ENCODE measurements around the gene GPR85. TPM values are rescaled to one million over a fixed set of nuclear protein-coding genes. Genes with fewer than 3 reads are reported as not detected.
"Not testable (repeated sequence)": the region's sequence is repeated elsewhere in the genome, so short reads cannot be mapped to it uniquely, and the experiment has no call there.

Gene GPR85, protein sequence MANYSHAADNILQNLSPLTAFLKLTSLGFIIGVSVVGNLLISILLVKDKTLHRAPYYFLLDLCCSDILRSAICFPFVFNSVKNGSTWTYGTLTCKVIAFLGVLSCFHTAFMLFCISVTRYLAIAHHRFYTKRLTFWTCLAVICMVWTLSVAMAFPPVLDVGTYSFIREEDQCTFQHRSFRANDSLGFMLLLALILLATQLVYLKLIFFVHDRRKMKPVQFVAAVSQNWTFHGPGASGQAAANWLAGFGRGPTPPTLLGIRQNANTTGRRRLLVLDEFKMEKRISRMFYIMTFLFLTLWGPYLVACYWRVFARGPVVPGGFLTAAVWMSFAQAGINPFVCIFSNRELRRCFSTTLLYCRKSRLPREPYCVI
- not detected in 2 replicates for total RNA-seq

DNA sequence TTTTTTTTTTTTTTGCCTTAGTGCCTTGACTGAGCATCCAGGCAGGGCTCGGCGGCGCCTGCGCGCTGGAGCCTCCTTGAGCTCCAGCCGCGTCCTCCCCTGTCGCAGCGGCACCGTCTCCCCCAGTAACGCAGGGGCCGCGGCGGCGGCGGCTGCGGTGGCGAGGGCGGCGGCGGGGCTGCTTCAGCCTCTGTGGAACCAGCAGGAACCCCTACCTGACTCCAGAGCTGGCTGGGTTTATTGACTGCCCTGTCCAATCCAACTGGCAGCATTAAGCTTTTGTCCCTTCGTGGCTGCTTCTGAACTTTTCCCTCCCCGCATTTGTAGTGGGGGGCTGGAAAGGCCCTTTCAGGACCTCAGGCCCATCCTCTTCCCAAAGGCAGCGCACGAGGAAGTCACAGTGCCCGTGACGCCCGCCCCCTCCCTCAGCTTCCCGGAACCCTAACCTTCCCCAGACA, at the start of gene GPR85:
TSS of gene GPR85 (minus strand) at position 397 of the 458 bp plus-strand sequence. CDS start 2,106 bp downstream, outside the sequence.
- H3K27me3 Mint-ChIP-seq (ENCODE audit: insufficient read depth) = peaks cover 38% of the 10 kb centered on the region

DNA sequence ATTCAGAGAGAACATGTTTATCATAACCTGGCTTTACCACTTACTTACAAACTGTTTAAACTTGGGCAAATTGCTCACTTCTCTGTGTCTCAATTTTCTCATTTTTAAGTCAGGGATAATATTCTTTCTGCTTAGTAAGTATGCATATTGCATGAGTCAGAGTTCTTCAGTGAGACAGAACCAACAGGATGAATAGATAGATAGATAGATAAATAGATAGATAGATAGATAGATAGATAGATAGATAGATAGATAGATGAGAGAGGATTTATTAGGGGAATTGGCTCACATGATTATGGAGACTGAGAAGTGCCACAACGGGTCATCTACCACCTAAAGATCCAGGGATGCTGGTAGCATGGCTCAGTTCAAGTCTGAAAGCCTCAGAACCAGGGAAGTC, 47.4 kb upstream of the GPR85 start:
- Mint-ChIP-seq H3K4me1 (ENCODE audit: low read depth) (no peaks in the 10 kb centered on the region), H3K36me3 (ENCODE audit: low read depth) (no peaks in the 10 kb centered on the region), H3K4me3 (no peak overlapping the region), H3K27me3 (ENCODE audit: insufficient read depth) (peaks cover 8% of the 10 kb centered on the region), H3K9me3 (no peaks in the 10 kb centered on the region), H3K27ac (no peak overlapping the region)
- intact Hi-C loops (cut with micrococcal nuclease) = no loop called here
- no peak for DNase-seq (ENCODE audit: low spot score)

More for the DNA sequence above, at the start of gene GPR85:
- Mint-ChIP-seq H3K9me3 (no peaks in the 10 kb centered on the region), H3K4me1 (ENCODE audit: low read depth) (peaks cover 7% of the 10 kb centered on the region), H3K36me3 (ENCODE audit: low read depth) (no peaks in the 10 kb centered on the region), H3K4me3 (peak within 1 kb of the TSS; percentile 47), H3K27ac (no peak within 1 kb of the TSS)
- DNase-seq (ENCODE audit: low spot score) = no peak
- intact Hi-C loops (cut with micrococcal nuclease) = loop anchor here (1.0 to 5.0 kb wide), 2 partner anchors 32 to 336 kb away; partner anchors contain the start of gene SMIM30

DNA sequence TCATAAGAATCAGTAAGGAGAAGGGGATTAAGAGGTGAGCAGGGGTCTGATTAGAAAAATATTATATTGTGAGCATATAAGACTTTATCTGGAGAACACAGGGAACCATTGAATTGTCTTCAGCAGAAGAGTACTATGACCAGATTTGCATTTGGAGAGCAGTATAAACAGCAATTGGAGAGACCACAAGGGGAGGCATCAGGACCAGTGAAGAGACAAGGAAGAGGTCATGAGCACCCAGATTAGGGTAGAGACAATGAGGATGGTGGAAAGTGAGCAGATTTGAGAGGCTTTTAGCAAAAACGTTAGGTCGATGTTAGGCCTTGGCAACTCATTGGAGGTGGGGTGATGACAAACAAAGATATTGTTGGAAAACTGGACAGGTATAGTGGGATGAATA, 44.7 kb upstream of the GPR85 start:
- Mint-ChIP-seq H3K36me3 (ENCODE audit: low read depth) (no peaks in the 10 kb centered on the region), H3K4me1 (ENCODE audit: low read depth) (no peaks in the 10 kb centered on the region), H3K27ac (no peak overlapping the region), H3K4me3 (no peak overlapping the region), H3K9me3 (no peaks in the 10 kb centered on the region), H3K27me3 (ENCODE audit: insufficient read depth) (peaks cover 8% of the 10 kb centered on the region)
- intact Hi-C loops (cut with micrococcal nuclease) = no loop called here
- DNase-seq (ENCODE audit: low spot score) = no peak

DNA sequence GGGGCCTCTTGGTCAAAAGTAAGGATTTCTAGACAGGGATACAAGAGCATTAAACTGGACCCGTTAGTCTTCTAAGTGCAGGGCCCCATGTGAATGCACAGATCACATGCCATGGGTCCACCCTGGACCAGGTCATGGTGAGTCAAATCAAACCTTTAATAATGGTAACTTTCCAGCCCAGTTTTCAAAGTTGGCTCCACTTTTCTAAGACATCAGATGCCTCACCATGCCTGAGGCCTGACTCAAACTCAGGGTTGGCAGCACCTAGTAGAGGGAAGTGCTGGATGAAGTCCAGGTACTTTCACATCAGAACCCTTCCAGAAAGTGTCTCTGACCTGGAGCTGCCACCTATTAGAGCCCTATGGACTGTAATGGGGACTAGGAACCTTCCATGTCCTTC, 41.4 kb upstream of the GPR85 start:
- Mint-ChIP-seq H3K27ac (no peak overlapping the region), H3K9me3 (no peaks in the 10 kb centered on the region), H3K4me1 (ENCODE audit: low read depth) (peaks cover under 1% of the 10 kb centered on the region), H3K4me3 (no peak overlapping the region), H3K27me3 (ENCODE audit: insufficient read depth) (peaks cover 2% of the 10 kb centered on the region), H3K36me3 (ENCODE audit: low read depth) (no peaks in the 10 kb centered on the region)
- intact Hi-C loops (cut with micrococcal nuclease) = no loop called here
- no peak for DNase-seq (ENCODE audit: low spot score)

DNA sequence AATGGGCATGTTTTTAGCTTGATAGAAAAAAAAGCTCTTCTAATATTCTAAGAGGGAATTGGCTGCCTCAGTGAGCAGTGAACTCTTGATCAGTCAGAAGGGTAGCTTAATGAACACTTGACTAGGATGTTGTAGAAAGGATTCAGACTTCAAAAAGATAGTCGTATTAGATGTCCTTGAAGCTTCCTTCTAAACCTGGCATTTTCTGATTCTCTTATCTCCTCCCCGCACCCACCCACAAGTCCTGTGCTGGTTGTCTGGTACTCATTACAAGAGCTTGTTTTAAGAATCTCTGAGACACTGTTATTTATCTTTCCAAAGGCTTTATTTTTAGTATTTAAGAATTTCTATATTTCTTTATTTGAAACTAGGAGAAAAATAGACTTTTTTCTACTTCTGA, 39.1 kb upstream of the GPR85 start:
- peaks cover 12% of the 10 kb centered on the region for H3K4me1 Mint-ChIP-seq (ENCODE audit: low read depth)
- intact Hi-C loops (cut with micrococcal nuclease) = no loop called here
- DNase-seq (ENCODE audit: low spot score) = no peak
- no peak overlapping the region for H3K27ac Mint-ChIP-seq
- H3K9me3 Mint-ChIP-seq = no peaks in the 10 kb centered on the region
- no peaks in the 10 kb centered on the region for H3K27me3 Mint-ChIP-seq (ENCODE audit: insufficient read depth)
- H3K36me3 Mint-ChIP-seq (ENCODE audit: low read depth) = no peaks in the 10 kb centered on the region
- H3K4me3 Mint-ChIP-seq = no peak overlapping the region

DNA sequence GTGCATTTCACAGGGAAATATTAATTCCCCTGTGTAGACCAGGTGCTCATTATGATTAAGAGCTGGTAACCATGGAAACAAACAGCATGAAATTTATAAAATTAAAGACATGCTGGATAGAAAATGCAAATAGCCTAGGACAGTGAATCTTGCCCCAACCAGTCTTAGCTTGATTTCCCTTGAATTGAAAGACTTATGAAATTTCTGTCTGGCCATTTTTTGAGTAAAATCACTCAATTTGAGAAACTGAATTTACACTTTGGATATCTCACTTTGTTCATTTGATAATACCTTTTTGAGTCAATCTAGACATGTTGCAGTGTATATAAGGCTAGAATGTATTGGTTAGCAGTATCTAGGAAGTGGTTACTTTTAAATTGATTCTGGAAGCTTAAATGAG, 36.1 kb upstream of the GPR85 start:
- Mint-ChIP-seq H3K4me3 (no peak overlapping the region), H3K36me3 (ENCODE audit: low read depth) (peaks cover 4% of the 10 kb centered on the region), H3K4me1 (ENCODE audit: low read depth) (peaks cover 35% of the 10 kb centered on the region), H3K27ac (no peak overlapping the region), H3K27me3 (ENCODE audit: insufficient read depth) (no peaks in the 10 kb centered on the region), H3K9me3 (no peaks in the 10 kb centered on the region)
- no peak for DNase-seq (ENCODE audit: low spot score)
- intact Hi-C loops (cut with micrococcal nuclease) = no loop called here

DNA sequence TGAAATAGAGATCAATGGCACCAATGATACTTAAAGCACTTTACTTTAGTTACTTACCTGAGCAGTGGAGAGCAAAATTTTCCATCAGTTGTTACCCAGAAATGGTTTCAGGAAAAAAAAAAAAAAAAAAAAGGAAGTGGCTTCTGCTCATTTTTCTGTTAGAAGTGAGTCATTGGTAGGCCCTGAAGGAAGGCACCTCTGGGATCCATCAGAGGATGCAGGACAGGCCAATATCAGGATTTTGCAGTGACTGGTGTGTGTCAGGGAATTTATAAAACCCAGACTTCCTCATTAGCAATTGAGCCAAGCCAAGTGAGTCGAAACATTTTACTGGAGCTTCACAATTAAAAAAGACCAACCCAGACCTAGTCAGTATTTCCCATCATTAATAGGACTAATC, 34.0 kb upstream of the GPR85 start:
- no peak for DNase-seq (ENCODE audit: low spot score)
- no peaks in the 10 kb centered on the region for H3K9me3 Mint-ChIP-seq
- no peaks in the 10 kb centered on the region for H3K27me3 Mint-ChIP-seq (ENCODE audit: insufficient read depth)
- H3K36me3 Mint-ChIP-seq (ENCODE audit: low read depth) = peaks cover 9% of the 10 kb centered on the region
- peak overlapping the region; percentile 20 for H3K4me3 Mint-ChIP-seq
- intact Hi-C loops (cut with micrococcal nuclease) = no loop called here
- H3K27ac Mint-ChIP-seq = peak overlapping the region; percentile 68
- H3K4me1 Mint-ChIP-seq (ENCODE audit: low read depth) = peaks cover 46% of the 10 kb centered on the region

DNA sequence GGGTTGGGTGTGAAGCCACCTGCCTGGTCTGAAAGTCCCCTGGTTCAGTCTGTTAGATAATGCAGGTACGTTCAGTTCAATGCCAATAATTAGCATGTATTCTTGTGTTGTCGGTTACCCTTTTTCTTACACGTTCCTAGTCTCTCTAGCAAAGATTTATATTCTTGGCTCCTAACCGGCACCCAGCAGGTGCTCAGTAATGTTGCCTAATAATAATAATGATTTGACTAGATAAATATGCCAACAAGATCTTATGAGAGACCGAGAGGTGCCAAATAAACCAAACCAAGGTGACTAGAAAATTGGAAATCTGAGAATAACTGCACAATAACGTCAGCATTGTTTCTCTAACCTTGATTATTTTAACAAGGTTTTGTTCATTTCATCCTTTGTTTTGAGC, 32.8 kb upstream of the GPR85 start:
- H3K4me1 Mint-ChIP-seq (ENCODE audit: low read depth) = peaks cover 46% of the 10 kb centered on the region
- intact Hi-C loops (cut with micrococcal nuclease) = loop anchor here (1.0 to 5.0 kb wide), 3 partner anchors 333 to 1557 kb away; partner anchors contain the start of gene IMMP2L
- no peak for DNase-seq (ENCODE audit: low spot score)
- peaks cover 9% of the 10 kb centered on the region for H3K36me3 Mint-ChIP-seq (ENCODE audit: low read depth)
- no peaks in the 10 kb centered on the region for H3K27me3 Mint-ChIP-seq (ENCODE audit: insufficient read depth)
- H3K9me3 Mint-ChIP-seq = no peaks in the 10 kb centered on the region
- H3K27ac Mint-ChIP-seq = no peak overlapping the region
- H3K4me3 Mint-ChIP-seq = peak overlapping the region; percentile 93

DNA sequence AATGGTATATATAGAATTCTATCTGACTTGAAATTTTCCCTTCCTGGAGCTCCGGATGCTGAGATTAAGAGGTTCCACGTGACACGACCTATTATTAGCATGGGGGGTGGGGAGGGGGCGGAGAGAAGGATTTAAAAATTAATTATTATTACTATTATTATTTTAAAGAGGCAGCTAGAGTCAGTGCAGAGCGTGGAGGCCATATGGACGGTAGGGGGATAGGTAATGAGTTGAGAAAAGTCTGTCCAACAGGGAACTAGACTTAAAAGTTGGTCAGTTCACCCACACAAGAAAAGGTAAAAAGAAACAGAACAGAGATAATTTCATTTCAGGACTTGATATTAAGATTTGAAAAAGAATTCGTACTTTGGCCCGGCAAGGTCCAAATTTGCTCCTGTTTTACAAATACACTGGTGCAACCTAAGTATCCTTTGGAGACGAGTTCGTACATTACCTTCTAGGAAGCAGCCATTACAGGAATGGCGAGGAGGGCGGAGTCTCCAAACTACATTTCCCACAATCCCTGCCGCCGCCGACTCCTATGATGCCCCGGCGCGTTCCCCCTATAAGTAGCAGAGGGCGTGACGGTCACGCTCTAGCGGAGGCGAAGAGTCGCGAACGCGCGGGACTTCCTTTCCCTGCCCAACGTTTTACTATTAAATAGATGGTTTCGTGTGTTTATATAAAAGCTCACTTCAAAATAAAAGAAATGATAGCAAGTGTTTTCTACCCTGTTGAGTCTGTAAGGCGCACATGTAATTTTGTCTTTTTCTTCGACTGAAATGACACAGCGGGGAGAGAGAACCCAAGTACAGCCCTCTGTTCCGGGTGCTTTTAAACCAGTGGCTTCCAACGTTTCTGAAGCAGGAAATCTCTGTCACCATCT, 31.7 kb upstream of the GPR85 start, which contains the start of gene SMIM30:
TSS of gene SMIM30 (minus strand) at position 481 of the 886 bp plus-strand sequence. CDS start 976 bp downstream, outside the sequence.
- DNase-seq (ENCODE audit: low spot score) = peak; percentile 83
- H3K27ac Mint-ChIP-seq = peak within 1 kb of the TSS; percentile 92
- H3K4me3 Mint-ChIP-seq = peak within 1 kb of the TSS; percentile 93
- H3K27me3 Mint-ChIP-seq (ENCODE audit: insufficient read depth) = no peaks in the 10 kb centered on the region
- H3K9me3 Mint-ChIP-seq = no peaks in the 10 kb centered on the region
- H3K4me1 Mint-ChIP-seq (ENCODE audit: low read depth) = peaks cover 46% of the 10 kb centered on the region
- intact Hi-C loops (cut with micrococcal nuclease) = loop anchor here (1.0 to 5.0 kb wide), 6 partner anchors 32 to 1556 kb away; partner anchors contain the start of genes DOCK4, GPR85, IFRD1 and IMMP2L
- peaks cover 9% of the 10 kb centered on the region for H3K36me3 Mint-ChIP-seq (ENCODE audit: low read depth)

DNA sequence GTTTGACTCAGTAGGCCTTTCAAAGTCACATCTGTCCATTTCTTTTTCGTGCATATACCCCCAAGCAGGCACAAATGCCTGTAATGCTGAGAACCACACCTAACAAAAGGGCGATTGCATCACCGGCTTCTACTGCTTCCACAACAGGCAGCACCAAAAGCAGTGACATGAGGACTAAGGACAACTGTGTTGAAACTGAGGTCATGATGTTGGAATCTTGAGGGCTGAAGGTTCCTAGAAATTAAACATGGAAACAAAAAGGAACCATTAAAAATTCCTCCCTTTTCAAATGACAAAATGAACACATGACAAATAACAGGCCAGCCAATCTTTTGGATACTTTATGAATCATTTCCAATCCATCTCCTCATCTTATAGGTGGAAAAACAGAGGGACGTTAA, 30.7 kb upstream of the GPR85 start:
- H3K4me3 Mint-ChIP-seq = peak overlapping the region; percentile 93
- not testable (repeated sequence) for H3K36me3 Mint-ChIP-seq (ENCODE audit: low read depth); H3K27me3 Mint-ChIP-seq (ENCODE audit: insufficient read depth); DNase-seq (ENCODE audit: low spot score); H3K9me3 Mint-ChIP-seq
- intact Hi-C loops (cut with micrococcal nuclease) = loop anchor here (5.0 kb wide), 1 partner anchor 725 kb away; no protein-coding TSS in a partner anchor
- H3K4me1 Mint-ChIP-seq (ENCODE audit: low read depth) = peaks cover 39% of the 10 kb centered on the region
- H3K27ac Mint-ChIP-seq = peak overlapping the region; percentile 21

DNA sequence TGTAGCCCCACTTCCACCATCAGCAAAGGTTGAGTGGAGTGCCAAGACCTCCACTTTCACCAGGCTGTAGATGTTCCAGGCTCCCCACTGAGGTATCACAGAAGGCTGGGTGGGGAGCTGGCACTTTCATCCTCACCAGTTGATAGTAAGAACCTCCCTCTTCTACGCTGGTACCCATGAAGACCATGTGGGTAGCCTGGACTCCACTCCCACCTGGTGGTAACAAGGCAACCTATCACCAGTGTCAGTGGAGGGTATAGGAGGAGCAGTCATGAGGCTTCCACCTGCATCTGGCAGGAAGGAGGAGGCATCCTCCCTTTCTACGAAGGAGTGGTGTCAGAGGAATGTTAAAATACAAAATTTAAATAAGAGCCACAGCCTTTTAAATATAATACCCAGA, 27.3 kb upstream of the GPR85 start:
- H3K36me3 Mint-ChIP-seq (ENCODE audit: low read depth) = peaks cover 6% of the 10 kb centered on the region
- H3K9me3 Mint-ChIP-seq = no peaks in the 10 kb centered on the region
- no peak overlapping the region for H3K4me3 Mint-ChIP-seq
- DNase-seq (ENCODE audit: low spot score) = no peak
- no peaks in the 10 kb centered on the region for H3K27me3 Mint-ChIP-seq (ENCODE audit: insufficient read depth)
- H3K27ac Mint-ChIP-seq = no peak overlapping the region
- intact Hi-C loops (cut with micrococcal nuclease) = no loop called here
- H3K4me1 Mint-ChIP-seq (ENCODE audit: low read depth) = peaks cover 20% of the 10 kb centered on the region

DNA sequence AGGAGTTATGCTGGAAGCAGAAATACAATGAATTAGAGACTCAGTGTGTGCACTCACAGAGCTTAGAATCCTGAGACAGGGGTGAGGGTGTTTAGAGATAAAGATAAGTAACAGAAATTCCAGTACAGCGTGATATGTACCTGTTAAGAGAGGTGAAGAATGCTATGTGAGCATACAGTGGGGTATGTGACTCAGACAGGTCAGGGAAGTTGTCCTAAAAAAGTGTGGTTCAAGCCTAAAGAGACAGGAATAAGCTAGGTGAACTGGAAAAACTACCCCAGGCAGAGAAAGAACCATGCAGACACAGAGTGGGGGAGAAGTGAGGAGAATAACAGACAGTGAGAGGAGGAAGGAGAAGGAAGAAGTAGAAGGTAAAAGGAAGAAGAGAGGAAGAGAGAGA, 23.1 kb upstream of the GPR85 start:
- Mint-ChIP-seq H3K36me3 (ENCODE audit: low read depth) (no peaks in the 10 kb centered on the region), H3K27ac (no peak overlapping the region), H3K4me1 (ENCODE audit: low read depth) (no peaks in the 10 kb centered on the region), H3K27me3 (ENCODE audit: insufficient read depth) (no peaks in the 10 kb centered on the region), H3K4me3 (no peak overlapping the region), H3K9me3 (no peaks in the 10 kb centered on the region)
- intact Hi-C loops (cut with micrococcal nuclease) = no loop called here
- DNase-seq (ENCODE audit: low spot score) = no peak
